DND-41 (cell line): ENCODE measurements around the gene OPTN.

ENCODE experiments used
- ATAC-seq: fragments of 200-7000 bp; cut with Tn5 transposase; 3 replicates; pipeline ENCODE4 v1.9.1; 2021; ENCODE audit warnings: low read depth; ENCODE audit not compliant: insufficient read depth
- DNase-seq: peaks from one replicate; pipeline ENCODE4 v3.0.0-alpha.2; 2020
- H2AFZ ChIP-seq: 2 replicates; pipeline ENCODE4 v1.6.0; 2012; ENCODE audit warnings: low read depth, low read length
- H3K27ac ChIP-seq: 2 replicates; pipeline ENCODE4 v1.5.1; 2012; ENCODE audit warnings: low read length, inconsistent platforms
- H3K27me3 ChIP-seq: fragments of 200-600 bp; sonication (generic); 2 replicates; pipeline ENCODE4 v1.6.0; 2012; ENCODE audit warnings: low read length, mild to moderate bottlenecking, inconsistent platforms; ENCODE audit not compliant: insufficient read depth, poor library complexity
- H3K36me3 ChIP-seq: 2 replicates; pipeline ENCODE4 v1.5.1; 2012; ENCODE audit warnings: low read length, inconsistent platforms; ENCODE audit not compliant: insufficient read depth
- H3K4me1 ChIP-seq: 2 replicates; pipeline ENCODE4 v1.5.1; 2012; ENCODE audit warnings: mild to moderate bottlenecking, low read length; ENCODE audit not compliant: insufficient read depth
- H3K4me2 ChIP-seq: 2 replicates; pipeline ENCODE4 v1.6.0; 2012; ENCODE audit warnings: mild to moderate bottlenecking, moderate library complexity, low read length, inconsistent platforms; ENCODE audit not compliant: insufficient read depth
- H3K4me3 ChIP-seq, 2 experiments: fragments of 200-600 bp in 1 of 2; shearing (Covaris generic) in 1 of 2; 2 replicates each; pipeline ENCODE4 v1.5.1; 2012 to 2016; ENCODE audit warnings: inconsistent platforms in 2 of 2, low read length in 2 of 2, mild to moderate bottlenecking in 2 of 2, low read depth in 1 of 2, moderate library complexity in 1 of 2
- H3K79me2 ChIP-seq: 2 replicates; pipeline ENCODE4 v1.6.0; 2012; ENCODE audit warnings: low read length, inconsistent platforms; ENCODE audit not compliant: insufficient read depth
- H3K9ac ChIP-seq: 2 replicates; pipeline ENCODE4 v1.6.0; 2012; ENCODE audit warnings: low read depth, mild to moderate bottlenecking, inconsistent platforms, low read length, moderate library complexity
- H3K9me3 ChIP-seq: 2 replicates; pipeline ENCODE4 v1.5.1; 2012; ENCODE audit warnings: low read length, moderate library complexity, mild to moderate bottlenecking, inconsistent platforms; ENCODE audit not compliant: insufficient read depth, severe bottlenecking
- H4K20me1 ChIP-seq: 2 replicates; pipeline ENCODE4 v1.6.0; 2012; ENCODE audit warnings: low read length; ENCODE audit not compliant: insufficient read depth
- CTCF ChIP-seq: IDR thresholded peaks from 2 replicates; pipeline ENCODE4 v1.5.1; 2012; ENCODE audit warnings: borderline replicate concordance, low read length, moderate library complexity, mild to moderate bottlenecking; ENCODE audit not compliant: poor library complexity, severe bottlenecking; ENCODE audit errors: extremely low read depth
- EZH2 ChIP-seq: IDR thresholded peaks from 3 replicates; pipeline ENCODE4 v1.6.1; 2012; ENCODE audit warnings: borderline replicate concordance, low read depth, mild to moderate bottlenecking, moderate library complexity, low read length, inconsistent platforms; ENCODE audit not compliant: severe bottlenecking

The OPTN gene

GRCh38 chr10:13160934-13161856, 61.2 kb downstream of the OPTN start, which contains the start of gene MCM10:
TSS of gene MCM10 (plus strand) at chr10:13161558. CDS start at chr10:13164203, 2,645 bp downstream.
- no peaks in the 10 kb centered on the region for H3K9me3 ChIP-seq
- peaks cover 34% of the 10 kb centered on the region for H3K4me1 ChIP-seq
- peak; percentile 98 for ATAC-seq
- peak; percentile 99 for DNase-seq
- peak within 1 kb of the TSS; percentile 90 to 91 for H3K4me3 ChIP-seq
- peaks cover 29% of the 10 kb centered on the region for H3K36me3 ChIP-seq
- H3K9ac ChIP-seq, result peak within 1 kb of the TSS; percentile 74
- peak within 1 kb of the TSS; percentile 100 for H2AFZ ChIP-seq
- no peaks in the 10 kb centered on the region for H3K27me3 ChIP-seq
- H3K27ac ChIP-seq, result peak within 1 kb of the TSS; percentile 85
- H4K20me1 ChIP-seq, result peaks cover 33% of the 10 kb centered on the region; the same call in 1 of the 2 replicates
- TF ChIP-seq CTCF, result peak; percentile 93
- no peak for TF ChIP-seq EZH2
- peak within 1 kb of the TSS; percentile 96 for H3K4me2 ChIP-seq
- peaks cover 48% of the 10 kb centered on the region for H3K79me2 ChIP-seq

GRCh38 chr10:13161857-13162271, 61.9 kb downstream of the OPTN start:
- DNase-seq, result peak; percentile 37
- peak overlapping the region; percentile 92 for H3K4me2 ChIP-seq

GRCh38 chr10:13163859-13164258, 63.9 kb downstream of the OPTN start:
- Histone ChIP-seq H3K4me1 (peaks cover 34% of the 10 kb centered on the region), H3K79me2 (peaks cover 72% of the 10 kb centered on the region), H3K27ac (no peak overlapping the region), H3K4me3 (peak overlapping the region in 1 of 2 experiments; percentile 22; a peak in 1 of 4 replicates), H3K9me3 (no peaks in the 10 kb centered on the region), H4K20me1 (peaks cover 55% of the 10 kb centered on the region; the same call in 1 of the 2 replicates), H3K36me3 (peaks cover 53% of the 10 kb centered on the region), H2AFZ (no peak overlapping the region), H3K4me2 (peak overlapping the region; percentile 92; the same call in 1 of the 2 replicates), H3K9ac (0 out of 2 replicates have a peak overlapping the region, but pooled peaks have one; percentile 3), H3K27me3 (no peaks in the 10 kb centered on the region)
- ATAC-seq (no peak), DNase-seq (no peak)
- TF ChIP-seq CTCF (no peak), EZH2 (no peak)

More at GRCh38 chr10:13161857-13162271, 61.9 kb downstream of the OPTN start:
- no peaks in the 10 kb centered on the region for H3K27me3 ChIP-seq
- peaks cover 52% of the 10 kb centered on the region for H3K79me2 ChIP-seq
- H3K27ac ChIP-seq, result peak overlapping the region; percentile 69
- peak; percentile 29 for ATAC-seq
- peaks cover 33% of the 10 kb centered on the region for H3K36me3 ChIP-seq
- TF ChIP-seq EZH2 (no peak), CTCF (no peak)
- peak overlapping the region; percentile 74 for H3K9ac ChIP-seq
- H3K9me3 ChIP-seq, result no peaks in the 10 kb centered on the region
- H3K4me3 ChIP-seq, result peak overlapping the region; percentile 90 to 91
- peaks cover 36% of the 10 kb centered on the region; the same call in 1 of the 2 replicates for H4K20me1 ChIP-seq
- H3K4me1 ChIP-seq, result peaks cover 34% of the 10 kb centered on the region
- peak overlapping the region; percentile 76 for H2AFZ ChIP-seq
